ENCODE measurements around the gene PCARE.

Gene PCARE

DNA sequence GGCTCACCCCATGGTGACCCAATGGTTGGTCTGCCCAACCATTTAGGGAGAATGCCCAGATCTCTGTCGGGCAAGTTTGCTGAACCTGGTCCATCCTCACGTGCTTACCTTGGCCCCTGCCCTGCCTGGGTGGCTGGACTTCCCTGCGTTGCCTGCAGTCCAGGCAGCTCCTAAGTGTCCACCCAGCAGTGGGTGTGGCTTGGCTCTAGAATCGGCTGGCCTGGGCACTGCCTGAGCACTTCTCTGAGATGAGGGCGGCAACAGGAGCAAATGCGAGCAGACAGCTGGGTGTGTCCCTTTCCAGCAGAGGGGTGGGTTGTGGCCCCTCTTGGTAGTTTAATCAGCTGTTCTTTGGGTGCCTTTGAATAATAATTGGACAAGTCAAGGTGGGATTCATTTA is 11.3 kb downstream of the PCARE start:
- no peak for DNase-seq (ENCODE audit: low read depth)

DNA sequence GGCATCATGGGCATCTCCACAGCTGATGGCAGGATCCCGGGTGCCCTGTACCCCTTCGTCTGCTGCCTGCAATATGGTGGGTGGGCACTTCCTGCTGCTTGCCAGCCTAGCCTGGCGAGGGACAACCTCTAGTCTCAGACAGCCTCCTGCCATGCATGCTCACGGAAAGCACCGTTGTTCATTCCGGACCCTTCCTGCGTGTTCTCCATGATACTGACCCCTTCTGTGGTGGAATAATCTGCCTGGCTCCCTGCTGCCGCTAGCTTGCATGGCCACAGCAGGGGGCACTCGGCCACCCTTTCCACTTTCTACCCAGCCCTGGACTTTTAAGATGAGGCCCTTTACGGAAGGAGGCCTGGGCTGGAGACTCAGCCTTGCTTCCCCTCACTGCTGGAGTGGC is 12.0 kb downstream of the PCARE start:
- DNase-seq (ENCODE audit: low read depth): no peak

DNA sequence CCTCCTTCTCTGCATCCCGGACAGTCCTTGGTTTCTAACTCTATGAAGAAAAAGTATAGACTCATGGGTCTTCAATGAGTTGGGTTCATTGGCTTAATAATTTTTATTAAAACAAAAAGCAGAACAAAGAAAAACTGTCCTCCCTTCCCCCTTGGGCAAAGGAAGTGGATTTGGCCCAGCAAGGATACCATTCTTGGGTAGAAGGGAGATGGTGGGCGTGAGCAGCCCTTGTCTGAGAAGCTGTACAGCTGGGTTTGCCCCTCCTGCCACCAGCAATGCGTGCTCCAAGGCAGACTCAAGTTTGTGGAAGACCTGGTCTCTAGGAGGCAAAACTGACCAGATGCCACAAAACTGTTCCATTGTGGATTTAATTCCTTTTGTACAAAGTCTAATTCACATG is 12.7 kb downstream of the PCARE start:
- no peak for DNase-seq (ENCODE audit: low read depth)

DNA sequence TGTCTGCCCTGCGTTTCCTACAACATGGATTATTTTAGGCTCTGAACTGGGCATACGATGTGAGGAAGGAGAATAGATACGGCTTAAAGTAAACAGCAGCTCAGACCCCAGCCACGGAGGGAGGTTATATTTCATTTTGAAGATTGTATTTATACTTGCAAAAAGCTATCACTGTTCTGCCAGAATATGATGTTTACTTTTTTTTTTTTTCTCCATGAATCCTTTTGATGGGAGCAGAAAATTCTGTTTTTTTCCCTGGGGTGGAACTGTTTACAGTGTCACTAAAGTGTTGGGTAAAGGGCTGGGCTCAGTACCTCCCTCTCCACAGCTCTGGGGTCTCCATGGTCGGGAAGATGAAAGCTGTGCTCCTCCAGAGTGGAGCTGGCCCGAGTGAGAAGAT is 13.1 kb downstream of the PCARE start:
- DNase-seq (ENCODE audit: low read depth): no peak

DNA sequence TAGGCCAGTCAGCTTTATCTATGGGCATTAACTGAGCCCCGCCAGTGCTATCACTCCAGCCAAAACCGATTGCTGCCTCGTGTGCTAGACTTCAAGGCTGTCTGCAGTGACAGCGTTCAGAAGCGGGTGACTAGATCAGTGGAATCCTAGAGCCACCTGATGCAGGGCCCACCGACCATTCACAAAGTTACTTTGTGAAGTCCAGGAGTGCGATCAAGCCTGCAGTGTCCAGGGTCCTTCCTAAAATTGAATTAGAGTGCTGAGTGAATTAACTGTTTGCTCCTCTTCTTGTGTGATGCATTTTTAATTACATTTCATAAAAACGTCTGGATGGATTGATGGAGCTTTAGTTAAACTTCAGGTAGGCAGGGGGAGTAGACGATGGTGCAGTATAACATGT is 13.9 kb downstream of the PCARE start:
- no peak for DNase-seq (ENCODE audit: low read depth)

DNA sequence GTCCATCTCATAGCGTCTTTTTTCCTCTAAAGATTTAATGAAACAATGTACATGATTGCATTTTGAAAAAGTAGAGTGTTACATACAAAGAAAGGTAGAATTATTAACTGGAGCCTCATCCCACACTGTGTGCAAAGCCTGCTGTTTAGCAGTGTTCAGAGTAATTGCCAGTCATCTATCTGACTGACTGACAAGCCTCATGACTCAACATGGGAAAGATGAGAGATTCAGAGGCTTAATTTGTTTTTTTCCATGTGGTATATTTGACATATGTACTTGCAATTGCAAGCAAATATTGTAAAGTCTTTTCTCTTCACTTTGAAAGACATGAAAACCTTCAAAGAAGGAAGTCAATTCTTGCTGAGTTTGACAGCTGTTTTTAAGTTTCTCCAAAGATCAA is 14.7 kb downstream of the PCARE start:
- DNase-seq (ENCODE audit: low read depth): no peak

DNA sequence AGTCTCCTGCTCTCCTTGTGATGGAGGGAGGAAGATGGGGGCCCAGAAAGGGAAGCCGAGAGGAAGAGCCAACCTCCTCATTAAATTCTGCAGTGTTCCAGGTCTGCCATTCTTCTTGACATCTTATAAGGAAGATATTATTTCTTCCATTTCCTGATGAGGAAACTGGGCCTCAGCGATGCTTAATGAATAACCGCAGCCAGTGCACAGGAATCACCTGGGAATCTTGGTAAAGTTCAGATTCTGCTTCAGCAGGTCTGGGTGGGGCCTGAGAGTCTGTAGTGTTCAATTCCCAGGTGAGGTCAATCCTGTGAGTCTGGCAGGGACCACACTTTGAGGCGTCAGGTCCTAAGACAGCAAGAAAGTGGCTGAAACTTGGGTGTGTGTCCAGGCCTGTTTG is 17.3 kb downstream of the PCARE start:
- DNase-seq (ENCODE audit: low read depth): no peak

DNA sequence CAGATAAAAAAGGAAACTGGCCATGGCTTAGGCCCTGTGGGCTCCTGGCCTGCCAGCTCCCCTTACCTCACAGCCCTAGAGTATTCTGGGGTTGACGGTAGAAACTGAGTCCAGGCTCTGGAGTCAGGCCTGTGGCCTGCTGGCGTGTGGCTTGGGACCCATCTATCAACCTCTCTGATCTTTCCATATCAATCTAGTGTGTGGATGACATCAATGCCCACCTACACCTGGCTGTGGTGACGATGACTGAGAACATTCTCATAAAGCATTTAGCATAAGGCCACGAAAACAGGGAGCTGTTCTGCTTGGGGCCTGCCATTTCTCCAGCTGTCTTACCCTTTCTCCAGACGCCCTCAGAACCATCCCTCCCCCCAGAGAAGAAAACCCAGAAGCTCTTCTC is 17.9 kb downstream of the PCARE start:
- DNase-seq (ENCODE audit: low read depth): no peak

DNA sequence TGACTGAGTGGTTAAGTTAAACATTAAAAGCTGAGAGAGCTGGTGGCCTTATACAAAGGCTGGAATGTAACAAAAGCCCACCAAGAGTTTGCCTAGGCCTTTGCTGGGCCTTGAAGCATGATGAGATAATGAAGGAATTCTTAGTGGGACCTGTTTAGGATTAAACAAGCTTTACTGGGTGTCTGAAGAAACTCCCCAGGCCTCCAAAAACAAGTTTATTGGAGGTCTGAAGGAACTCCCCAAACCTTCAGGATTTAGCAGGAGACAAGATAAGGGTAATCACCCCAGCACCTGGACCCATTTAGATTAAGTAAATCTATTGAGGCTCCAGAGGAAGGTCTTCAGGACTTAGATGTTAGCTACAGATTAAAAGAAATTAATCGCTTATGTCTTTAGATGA is 18.7 kb downstream of the PCARE start:
- no peak for DNase-seq (ENCODE audit: low read depth)

DNA sequence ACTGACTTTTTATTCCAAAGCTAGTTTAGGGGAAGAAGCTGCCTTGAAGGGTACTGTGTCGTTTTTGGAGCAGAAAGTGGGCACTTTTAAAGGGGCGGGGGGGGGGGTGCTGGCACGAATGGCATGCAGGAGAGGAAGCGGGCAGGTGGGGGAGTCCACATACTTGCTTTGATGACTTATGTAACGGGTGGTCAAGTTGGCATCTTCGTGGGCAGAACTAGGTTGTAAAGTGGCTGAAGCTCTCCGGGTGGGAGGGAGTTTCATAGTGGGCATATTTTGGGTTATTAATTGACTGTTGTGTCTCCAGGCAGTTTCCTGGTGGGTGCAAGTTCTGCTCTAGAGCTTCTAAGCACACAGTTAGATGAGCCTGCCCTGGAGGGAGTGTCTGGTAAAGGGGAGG is 19.9 kb downstream of the PCARE start:
- DNase-seq (ENCODE audit: low read depth): no peak

DNA sequence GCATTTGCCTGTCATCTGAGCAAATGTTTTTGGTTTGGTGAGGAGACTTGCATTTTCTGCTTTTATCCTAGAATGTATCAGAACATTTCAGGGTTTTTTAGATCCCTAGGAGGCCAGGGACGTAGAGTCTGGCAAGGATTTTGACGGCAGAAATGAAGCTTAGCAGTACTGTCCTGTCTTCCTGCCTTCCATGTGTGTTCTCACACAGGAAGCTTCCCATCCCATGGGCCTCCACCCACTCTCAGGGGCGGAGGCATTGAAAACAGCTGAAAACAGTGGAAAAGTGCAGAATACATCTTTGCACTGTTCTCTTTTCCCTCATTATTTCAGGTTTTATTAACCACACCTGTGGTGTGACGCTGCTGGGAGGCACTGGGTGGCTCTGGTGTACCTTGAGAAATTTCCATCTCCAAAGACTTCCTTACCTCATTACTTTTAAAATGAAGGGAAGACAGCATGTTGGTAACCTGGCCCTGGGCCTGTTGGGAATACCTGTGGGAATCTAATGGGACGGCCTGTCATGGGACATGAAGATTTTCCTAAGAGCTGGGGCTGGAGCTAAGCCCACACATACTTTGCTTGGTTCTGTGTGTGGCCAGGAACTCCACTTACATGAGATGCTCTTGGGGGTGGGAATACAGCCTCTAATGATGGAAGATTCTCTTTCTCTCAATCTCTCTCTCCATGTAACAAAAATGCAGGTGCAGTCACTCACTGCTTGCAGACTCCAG is 20.5 kb downstream of the PCARE start:
- DNase-seq (ENCODE audit: low read depth): no peak

DNA sequence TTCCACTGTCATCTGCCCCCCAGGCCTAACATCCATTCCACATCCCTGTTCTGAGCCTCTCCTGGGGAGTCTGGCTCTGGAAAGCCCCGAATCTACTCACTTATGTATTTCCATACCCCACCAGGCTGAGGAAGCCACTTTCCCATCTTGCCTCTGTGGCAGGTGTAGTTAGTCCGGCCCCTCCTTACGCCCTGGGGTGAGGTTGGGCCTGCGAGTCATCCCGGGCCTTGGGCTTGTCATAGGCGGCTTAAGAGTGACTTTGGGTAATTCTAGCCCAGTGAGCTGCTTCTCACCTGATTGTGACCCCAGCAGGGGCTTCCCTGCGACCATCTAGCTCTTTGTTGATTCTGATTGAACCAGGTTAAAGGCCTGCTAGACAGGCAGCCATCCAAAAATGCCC is 21.1 kb downstream of the PCARE start:
- no peak for DNase-seq (ENCODE audit: low read depth)

DNA sequence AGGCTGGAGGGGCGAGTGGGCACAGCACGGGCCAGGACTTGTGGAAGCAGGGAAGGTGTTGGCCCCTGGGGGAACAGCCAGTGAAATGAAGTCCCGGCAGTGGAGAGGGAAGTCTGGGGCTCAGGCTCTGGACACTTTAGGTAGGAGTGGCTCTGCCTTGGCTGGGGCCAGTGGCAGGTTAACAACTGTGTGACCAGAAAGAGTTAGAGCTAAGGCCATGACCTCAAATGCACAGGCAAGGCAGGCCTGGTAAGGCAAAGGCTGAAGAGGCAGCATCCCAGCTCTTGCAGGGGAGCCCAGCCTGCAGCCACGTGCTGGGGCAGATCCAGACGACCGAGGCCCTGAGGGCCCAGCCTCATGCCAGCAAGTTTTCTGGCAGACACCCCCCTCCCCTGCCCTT is 21.5 kb downstream of the PCARE start:
- no peak for DNase-seq (ENCODE audit: low read depth)

DNA sequence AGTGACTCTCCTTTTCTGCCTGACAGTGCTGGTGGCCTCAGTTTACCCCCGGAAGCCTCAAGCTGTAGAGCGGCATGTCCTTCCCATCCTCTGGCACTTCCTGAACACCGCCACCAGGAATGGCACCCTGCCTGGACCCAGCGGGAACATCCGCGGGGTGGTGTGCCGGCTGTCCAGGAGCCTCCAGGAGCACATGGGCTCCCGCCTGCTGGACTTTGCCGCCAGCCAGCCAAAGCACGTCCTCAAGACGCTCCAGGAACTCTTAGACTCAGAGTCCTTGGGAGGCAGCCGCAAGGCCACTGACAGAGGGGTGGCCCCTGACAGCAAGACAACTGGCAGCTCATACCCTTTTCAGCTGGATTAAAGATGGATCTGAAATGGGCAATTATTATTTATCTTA is 22.6 kb downstream of the PCARE start:
- DNase-seq (ENCODE audit: low read depth): no peak

DNA sequence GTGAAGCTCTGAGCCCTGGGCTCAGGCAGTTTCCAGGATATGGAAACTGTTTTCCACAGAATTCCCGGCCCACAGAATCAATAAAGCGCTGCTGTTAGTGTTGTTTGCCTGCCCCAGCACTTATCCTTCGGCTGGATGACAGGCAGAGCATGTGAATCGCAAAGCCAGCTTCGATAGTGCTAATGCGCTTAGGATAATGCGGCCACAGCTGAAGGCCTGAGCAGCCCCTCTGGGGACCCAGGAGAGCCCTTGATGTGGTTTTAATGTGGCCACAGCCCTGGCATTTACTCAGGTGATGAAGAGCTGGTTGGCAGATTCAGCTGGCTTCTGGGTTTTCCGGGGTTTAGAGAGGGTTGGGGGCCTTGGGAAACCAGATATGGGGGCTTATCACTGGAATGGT is 23.7 kb downstream of the PCARE start:
- DNase-seq (ENCODE audit: low read depth): no peak

DNA sequence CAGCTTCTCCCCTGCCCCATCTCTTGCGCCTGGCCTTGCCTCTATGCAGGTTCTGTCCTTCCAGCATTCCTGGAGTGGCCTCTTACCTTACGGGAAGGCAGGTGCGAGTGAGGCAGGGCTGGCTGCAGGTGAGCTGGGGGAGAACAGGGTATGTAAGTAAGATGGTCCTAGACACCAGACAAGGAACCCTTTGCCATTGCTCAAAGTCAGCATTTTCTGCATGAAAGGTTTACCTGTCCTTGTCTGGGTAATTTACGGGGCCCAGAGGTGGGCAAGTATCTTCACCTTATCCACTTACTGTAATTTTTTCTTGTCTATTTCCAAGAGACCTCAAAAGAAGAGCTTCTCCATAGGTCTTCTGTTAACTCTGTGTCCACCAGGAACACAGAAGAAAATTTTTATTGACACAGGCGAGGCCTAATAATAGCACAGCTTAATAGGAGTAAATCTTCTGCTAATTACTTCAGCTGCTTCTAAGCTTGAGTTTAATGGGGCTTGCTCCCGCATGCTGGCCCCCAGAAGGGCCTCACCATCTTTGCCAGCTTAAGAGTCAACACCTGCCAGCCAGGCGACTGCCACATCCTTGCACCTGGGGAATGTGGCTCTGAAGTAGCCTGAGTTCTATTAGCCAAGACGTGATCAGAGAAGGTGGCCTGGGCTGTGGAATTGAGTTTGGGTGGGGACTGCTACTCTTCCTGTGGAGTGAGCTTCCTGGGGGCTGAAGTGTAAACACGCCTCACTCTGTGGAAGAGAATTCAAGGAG is 27.1 kb downstream of the PCARE start:
- no peak for DNase-seq (ENCODE audit: low read depth)

DNA sequence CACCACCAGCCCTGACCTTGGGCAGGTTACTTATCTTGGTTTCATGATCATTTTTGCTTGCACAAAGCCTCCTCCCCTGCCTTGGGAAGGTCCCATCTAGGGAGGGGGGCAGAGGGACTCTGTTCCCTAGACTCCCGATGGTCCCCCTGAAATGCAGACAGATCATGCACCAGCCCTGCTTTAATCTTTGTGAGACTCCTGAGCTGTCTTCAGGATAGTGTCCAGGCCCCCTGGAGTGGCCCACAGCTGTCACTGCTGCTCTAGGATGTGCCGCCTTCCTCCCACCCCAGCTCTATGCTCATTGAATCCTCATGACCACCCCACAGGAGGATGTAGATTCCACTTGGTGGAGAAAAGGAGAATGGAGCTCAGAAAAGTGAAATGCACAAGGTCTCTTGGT is 28.0 kb downstream of the PCARE start:
- no peak for DNase-seq (ENCODE audit: low read depth)

DNA sequence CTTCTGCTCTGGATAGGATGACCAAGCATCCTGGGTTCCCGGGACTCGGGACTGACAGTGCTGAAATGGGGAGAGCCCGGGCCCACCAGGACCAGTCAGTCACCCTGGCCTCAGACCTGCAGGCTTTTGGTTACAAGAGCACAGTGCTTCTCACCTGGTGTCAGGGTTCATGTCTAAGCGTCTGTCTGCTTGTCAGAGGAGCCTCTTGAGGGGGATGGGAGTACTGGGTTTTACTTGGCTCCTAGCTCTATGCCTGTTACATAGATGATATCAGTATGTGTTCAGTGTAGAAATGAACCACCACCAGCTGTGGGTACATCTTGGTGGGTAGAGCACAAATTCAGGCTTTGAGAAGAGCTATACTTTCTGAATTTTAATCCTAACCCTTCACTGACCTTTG is 29.9 kb downstream of the PCARE start:
- DNase-seq (ENCODE audit: low read depth): no peak

DNA sequence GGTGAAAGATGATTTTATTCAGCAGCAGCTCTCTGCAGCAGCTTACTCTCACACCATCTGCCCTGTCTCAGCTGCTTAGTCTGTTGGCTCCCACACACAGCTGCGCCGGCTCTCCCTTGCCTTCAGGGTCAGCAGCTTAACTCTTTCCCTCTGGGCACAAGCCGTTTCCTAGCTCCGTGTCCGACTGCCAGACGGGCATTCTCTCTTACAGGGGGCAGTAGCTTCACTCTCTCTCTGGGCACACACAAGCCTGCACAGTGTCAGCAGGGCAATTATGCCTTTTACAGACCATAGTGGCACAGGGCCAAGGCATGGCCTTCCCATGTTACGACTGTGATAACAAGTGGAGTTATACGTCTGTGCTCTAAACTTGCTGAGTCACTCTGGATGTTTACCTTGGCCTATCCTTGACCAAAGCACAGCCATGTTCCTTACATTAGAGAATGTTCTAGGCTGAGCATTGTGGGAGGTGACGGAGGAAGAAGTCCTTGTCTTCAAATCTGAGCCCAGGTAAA is 31.7 kb downstream of the PCARE start:
- DNase-seq (ENCODE audit: low read depth): no peak

DNA sequence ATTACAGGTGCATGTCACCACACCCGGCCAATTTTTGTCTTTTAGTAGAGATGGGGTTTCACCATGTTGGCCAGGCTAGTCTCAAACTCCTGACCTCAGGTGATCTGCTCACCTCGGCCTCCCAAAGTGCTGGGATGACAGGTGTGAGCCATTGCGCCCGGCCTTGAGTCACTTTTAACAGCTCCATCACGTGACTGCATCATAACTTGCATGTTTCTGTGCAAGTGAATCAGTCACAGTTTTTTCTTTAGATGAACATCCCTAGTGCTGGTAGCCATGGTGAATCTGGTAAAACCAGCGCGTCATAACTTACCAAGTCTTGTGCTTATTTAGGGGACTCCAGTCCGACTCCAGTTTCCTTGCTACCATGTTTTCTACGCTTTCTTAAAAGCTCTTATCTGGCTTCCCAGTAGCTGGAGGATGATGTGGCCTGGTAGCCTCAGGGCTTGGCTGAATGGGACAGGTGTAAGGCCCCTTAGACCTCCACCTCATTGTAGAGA is 33.1 kb downstream of the PCARE start:
- DNase-seq (ENCODE audit: low read depth): no peak

DNA sequence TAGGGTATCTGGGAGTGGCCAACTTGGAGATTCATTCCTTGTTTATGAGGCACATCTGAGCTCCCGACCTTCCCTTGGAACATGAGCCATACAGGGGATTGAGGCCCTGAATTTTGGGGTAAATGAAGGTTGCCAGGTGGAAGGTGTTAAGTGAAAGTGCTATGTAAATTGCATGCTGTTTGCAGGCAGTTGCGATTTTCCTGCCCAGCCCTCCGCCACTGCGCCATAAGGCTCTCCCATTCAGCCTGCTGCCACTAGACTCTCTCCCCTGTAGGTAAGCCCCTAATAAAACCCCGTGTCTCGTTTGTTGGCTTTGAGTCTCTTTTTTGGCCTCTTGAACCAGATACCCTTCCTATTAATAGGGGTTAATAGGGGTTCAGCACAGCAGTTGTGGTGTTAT is 33.8 kb downstream of the PCARE start:
- no peak for DNase-seq (ENCODE audit: low read depth)

DNA sequence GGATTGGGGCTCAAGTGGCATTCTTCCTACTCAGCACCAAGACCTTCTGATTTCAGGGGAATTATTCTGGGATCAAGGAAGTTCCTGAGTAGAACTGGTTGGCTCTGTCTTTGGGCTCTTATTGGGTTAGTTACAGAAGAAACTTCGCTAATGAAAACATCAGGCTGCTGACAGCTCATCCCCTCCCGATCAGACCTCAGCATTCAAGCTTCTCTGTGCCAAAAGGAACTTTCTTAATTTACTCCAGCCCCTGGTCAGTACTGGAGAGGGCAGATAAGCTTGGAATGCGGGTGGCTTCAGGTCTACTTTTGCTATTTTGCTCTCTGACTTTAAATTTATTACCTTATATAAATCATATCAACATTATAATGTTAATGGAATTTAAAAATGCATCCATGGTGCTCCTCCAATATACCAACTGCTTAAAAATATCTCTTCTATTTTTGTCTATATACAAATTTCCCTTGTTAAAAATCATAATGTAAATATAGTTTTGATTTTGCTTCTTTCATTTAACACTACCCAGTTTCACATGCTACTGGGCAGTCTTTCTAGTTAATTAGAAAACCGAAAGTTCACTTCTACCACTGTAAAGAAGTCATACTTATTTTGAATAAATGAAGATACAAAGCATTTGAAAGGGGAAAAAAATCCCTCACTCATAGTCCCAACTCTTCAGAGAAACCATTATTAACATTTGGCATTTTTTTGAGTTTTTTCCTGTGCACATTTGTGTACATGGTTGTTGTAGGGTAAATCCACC is 34.4 kb downstream of the PCARE start:
- DNase-seq (ENCODE audit: low read depth): no peak
